Pons (tissue), 1 donor: ENCODE results near the gene TARDBP.
A peak's percentile ranks its signal among the peaks of the same experiment; 100 is the strongest.
"Not testable (repeated sequence)": the region's sequence is repeated elsewhere in the genome, so short reads cannot be mapped to it uniquely, and the experiment has no call there.

Experiments used
- DNase-seq: peaks from one replicate; pipeline ENCODE4 v3.0.0-alpha.2; 2016; ENCODE audit warnings: low spot score

TARDBP gene

DNA sequence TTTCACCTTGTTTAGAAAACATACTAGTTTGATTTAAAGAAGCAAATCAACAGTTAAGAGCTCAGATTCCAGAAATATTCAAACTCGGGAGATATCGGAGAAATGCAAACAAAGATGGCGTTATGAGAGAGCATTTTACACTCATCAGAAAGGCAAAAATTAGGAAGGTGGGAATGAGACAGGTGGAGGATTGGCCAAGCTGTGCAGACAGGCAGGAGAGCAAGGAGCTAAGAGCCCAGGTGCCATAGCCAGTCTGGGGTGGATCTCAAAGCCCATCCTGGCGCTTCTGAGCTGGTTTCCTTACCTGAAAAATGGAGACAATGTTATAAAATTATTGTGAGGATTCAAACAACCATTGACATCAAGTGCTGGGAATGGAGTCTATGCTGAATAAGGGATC is 19.6 kb upstream of the TARDBP start:
- DNase-seq = no peak

DNA sequence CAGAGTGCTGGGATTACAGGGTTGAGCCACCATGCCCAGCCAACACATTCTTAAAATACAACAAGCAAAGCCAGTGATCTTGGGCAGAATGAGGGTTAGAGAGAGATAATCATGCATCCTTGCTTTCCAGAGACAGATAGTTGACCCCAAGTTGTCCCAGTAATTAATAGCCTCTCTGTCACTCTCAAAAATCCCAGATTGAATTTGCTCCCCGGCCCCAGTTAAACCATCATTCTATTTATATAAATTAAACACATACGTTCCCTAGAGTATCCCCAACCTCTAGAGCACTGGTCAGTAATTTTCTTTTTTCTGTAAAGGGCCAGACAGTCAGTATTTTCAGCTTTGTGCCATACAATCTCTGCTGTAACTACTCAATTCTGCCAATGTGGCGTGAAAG is 16.4 kb upstream of the TARDBP start:
- no peak for DNase-seq

DNA sequence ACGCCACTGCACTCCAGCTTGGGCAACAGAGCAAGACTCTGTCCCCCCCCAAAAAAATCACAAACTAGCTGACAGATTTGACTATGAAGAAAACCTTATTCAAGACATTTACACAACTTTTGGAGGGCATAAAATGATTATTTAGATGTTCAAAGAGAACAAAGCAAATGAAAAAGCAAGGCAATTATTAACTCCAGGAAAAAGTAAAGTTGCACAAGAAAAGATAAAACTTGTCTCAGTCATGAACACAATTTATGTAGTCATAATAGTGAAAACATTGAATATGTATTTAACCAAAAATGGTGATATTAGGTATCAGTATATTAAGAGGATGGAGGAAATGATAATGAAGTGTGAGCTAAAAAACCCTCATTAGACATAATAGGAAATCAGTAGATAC is 11.9 kb upstream of the TARDBP start:
- DNase-seq = no peak

DNA sequence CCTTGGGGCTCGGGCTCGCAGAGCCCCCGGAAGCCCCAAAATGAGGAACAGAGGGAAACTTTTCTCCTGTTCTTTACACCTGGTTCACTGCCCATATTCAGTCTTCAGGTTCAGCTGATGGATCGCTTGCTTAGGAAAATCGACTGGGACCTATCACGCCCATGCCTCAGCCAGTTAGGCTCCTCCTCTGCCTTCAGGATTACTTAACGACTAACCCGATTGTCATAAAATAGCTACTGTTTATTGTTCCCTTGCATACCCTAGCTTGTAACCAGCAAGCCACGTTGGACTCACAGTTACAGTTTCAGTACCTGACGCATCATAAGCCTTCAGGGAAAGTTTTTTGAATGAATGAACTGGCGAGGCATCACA is 692 bp downstream of the TARDBP start:
- peak; percentile 5 for DNase-seq

DNA sequence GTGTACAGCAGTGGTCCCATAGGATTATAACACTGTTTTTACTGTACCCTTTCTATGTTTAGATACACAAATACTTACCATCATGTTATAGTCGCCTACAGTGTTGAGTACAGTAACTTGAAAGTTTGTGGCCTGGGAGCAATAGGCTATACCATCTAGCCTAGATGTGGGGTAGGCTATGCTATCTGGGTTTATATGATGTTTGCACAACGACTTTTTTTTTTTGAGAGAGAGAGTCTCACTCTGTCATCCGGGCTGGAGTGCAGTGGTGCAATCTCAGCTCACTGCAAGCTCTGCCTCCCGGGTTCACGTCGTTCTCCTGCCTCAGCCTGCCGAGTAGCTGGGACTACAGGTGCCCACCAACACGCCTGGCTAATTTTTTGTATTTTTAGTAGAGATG is 6.9 kb downstream of the TARDBP start:
- DNase-seq = not testable (repeated sequence)

DNA sequence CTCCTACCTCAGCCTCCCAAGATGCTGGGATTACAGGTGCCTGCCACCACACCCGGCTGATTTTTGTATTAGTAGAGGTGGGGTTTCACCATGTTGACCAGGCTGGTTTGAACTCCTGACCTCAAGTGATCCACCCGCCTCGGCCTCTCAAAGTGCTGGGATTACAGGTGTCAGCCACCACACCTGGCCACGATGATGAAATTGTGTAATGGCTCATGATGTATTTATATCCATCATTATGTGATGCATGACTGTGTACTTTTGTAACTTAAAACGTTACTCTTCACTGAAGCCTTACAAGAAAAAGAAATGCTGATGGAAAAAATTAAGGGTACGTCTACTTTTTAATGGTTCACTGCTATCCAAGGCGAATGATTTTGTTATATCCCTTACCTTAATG is 7.5 kb downstream of the TARDBP start:
- DNase-seq = no peak

DNA sequence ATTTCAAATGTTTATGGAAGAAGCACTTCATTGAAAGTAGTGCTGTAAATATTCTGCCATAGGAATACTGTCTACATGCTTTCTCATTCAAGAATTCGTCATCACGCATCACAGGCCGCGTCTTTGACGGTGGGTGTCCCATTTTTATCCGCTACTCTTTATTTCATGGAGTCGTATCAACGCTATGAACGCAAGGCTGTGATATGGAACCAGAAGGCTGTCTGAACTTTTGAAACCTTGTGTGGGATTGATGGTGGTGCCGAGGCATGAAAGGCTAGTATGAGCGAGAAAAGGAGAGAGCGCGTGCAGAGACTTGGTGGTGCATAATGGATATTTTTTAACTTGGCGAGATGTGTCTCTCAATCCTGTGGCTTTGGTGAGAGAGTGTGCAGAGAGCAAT is 10.7 kb downstream of the TARDBP start:
- no peak for DNase-seq

DNA sequence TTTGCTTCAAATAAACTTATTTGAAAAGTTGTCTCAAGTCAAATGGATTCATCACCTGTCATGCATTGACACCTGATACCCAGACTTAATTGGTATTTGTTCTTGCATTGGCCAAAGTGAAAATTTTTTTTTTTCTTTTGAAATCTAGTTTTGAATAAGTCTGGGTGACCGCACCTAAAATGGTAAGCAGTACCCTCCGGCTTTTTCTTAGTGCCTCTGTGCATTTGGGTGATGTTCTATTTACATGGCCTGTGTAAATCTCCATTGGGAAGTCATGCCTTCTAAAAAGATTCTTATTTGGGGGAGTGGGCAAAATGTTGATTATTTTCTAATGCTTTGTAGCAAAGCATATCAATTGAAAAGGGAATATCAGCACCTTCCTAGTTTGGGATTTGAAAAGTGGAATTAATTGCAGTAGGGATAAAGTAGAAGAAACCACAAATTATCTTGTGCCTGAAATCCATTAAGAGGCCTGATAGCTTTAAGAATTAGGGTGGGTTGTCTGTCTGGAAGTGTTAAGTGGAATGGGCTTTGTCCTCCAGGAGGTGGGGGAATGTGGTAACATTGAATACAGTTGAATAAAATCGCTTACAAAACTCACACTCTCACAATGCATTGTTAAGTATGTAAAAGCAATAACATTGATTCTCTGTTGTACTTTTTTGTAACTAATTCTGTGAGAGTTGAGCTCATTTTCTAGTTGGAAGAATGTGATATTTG is 11.9 kb downstream of the TARDBP start:
- DNase-seq = no peak

DNA sequence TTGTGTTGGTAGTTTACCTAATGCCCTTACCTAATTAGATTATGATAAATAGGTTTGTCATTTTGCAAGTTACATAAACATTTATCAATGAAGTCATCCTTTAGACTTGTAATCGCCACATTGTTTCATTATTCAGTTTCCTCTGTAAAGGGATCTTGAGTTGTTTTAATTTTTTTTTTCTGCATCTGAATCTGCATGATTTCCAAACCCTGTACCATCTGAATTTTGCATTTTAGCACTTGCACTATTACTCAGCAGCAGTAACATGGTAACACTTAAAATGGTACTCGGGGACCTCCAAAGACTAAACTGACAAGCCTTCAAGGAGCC is 12.4 kb downstream of the TARDBP start:
- no peak for DNase-seq

DNA sequence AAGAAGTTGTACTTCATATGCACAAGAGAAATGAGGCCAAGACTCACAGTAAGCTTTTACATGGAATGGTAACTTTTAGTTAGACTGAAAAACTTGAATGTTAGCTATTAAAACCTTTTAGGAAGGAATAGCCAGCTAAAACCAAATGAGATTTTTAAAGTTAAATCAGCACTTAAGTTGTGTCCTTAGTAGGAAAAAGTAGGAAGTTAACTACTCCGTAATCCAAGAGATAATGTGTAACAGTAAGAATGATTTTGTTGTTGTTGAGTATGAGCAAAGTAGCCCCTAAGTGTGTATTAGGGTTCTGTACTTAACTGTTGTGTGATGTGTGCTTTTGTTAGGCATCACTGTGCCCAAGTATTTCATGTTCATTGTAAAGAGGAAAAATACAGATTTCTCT is 13.2 kb downstream of the TARDBP start:
- no peak for DNase-seq

DNA sequence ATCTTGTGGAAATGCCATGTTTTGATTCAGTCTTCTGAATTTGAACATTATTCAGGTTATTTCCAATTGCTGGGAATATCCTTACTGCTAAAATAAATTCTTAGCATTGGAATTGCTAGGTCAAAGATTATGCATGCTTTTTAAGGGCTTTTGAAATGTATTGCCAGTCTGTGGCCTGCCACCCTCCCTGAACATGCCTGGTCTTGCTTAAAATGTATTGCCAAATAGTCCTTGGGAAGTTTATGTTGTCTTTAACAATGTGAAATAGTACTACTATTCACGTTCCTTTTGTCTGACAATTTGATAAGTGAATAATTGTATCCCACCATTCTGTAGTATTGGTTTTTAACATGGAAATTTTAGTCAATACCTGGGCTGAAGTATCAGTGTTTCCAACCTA is 13.6 kb downstream of the TARDBP start:
- DNase-seq = no peak

DNA sequence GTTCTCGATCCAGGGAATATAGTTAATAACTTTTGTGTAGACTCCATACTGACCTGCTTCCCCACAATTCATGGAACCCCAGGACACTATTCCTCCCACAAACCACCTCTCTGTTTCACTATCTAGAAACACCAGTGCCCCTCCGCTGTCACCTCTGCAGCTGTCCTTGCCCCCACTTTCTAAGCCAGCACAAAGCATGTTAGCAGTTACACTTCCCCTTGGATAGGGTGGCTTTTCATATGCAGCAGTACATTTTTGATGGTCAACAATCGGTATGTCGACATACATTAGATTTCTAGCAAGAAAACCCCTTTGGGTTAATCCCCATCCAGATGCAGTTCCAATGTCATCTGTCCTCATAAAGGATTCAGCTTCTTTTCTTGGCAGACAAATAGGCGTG is 14.4 kb downstream of the TARDBP start:
- no peak for DNase-seq

DNA sequence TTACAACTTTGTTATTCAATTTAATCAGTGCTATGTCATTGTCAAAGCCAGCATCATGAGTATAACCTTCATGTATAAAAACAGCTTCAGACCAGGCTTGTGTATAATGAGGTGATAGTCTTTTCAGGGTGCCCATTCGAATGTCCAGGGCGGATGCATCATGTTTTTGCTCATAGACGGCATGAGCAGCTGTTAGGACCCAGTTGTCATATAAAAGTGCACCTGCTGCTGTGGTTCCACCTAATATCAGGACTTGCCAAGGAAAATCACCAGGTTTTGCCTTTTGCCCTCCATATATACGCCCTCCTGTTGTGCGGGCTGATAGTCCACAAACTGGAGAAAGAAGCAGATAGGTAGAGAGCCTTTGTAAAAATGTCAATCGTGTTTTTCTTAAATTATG is 14.9 kb downstream of the TARDBP start:
- DNase-seq = no peak

DNA sequence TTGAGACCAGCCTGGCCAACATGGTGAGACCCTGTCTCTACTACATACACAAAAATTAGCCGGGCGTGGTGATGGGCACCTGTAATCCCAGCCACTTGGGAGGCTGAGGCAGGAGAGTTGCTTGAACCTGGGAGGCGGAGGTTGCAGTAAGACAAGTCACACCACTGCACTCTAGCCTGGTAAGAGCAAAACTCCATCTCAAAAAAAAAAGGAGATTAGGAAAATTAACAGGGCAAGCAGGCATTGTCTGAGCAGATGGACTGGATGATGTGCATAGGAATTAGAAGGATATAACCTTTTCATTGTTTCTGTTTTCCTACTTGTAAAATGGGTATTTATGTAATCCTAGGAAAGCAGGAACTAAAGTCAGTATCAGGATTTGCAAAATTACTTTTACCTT is 15.6 kb downstream of the TARDBP start:
- no peak for DNase-seq

DNA sequence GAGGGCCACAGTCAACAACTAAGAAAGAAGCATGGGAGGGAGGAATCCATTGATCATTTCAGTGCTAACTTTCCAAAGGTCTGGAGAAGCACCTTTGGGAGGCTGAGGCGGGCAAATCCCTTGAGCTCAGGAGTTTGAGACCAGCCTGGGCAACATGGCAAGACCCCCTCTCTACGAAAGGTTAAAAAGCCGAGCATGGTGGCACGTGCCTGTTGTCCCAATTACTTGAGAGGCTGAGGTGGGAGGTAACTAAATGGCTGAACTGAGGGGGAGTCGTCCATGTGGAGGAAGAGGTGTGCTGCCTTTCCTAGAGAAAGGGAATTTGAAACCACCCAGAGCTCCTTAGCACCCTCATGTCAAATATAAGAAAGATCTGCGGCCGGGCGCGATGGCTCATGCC is 18.4 kb downstream of the TARDBP start:
- no peak for DNase-seq

DNA sequence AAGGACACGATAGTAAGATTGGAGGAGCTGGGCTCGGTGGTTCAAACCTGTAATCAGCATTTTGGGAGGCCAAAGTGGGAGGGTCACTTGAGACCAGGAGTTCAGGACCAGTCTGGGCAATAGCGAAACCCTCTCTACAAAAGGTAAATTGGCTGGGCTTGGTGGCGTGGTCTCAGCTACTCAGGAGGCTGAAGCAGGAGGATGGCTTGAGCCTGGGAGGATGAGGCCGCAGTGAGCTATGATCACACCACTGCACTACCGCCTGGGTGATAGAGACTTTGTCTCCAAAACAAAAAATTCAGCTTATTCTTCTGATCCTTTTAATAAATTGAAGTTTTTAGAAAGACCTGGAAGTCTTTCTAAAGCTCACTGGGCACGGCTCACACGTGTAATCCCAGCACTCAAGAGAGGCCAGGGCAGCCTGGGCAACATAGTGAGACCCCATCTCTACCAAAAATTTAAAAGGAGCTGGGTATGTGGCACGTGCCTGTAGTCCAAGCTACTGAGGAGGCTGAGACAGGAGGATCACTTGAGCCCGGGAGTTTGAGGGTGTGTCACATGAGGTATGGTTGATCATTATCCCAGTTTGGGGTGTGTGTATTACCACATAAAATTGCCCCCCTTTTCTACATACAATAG is 19.3 kb downstream of the TARDBP start:
- no peak for DNase-seq

DNA sequence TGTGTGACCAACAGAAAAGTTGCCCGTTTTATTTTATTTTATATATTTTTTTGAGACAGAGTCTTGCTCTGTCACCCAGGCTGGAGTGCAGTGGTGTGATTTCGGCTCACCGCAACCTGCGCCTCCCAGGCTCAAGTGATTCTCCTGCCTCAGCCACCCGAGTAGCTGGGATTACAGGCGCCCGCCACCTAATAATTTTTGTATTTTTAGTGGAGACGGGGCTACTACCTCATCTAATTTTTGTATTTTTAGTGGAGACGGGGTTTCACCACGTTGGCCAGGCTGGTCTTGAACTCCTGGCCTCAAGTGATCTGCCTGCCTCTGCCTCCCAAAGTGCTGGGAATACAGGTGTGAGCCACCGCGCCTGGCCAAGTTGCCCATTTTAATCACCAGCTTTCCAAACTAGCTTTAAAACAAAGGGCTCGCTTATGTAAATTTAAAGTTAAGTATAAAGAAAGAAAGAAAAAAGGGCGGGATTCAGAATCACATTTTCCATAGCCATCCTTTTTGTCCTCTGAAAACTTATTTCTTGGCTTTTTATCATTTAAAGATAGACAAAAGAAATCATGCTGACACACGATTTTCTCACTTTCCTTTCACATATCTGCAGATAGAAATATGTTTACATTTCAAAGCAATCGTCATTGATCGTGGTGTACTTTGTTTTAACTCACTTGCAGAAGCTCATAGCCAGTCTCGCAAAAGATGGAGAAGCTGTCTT is 24.7 kb downstream of the TARDBP start:
- not testable (repeated sequence) for DNase-seq

DNA sequence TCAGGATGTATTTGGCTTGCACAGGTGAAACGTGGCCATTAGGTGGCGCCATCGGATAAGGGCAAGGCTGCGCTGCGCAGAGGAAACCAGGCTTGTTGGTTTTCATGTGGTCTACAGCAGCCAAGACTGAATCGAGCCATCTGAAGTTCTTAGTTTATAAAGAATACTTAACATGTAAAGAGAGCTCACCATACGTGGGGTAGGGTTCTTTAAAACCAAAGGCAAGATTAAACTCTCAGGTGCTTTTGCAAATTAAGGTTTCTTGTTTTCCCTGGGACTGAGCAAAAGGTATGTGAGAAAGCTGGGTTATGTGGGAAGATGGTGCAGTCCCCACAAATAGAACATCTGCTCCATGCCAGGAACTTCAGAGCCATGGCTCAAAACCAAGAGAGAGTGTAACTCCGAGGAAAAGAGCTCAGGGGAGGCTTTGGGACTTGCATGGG is 25.3 kb downstream of the TARDBP start:
- peak; percentile 89 for DNase-seq

DNA sequence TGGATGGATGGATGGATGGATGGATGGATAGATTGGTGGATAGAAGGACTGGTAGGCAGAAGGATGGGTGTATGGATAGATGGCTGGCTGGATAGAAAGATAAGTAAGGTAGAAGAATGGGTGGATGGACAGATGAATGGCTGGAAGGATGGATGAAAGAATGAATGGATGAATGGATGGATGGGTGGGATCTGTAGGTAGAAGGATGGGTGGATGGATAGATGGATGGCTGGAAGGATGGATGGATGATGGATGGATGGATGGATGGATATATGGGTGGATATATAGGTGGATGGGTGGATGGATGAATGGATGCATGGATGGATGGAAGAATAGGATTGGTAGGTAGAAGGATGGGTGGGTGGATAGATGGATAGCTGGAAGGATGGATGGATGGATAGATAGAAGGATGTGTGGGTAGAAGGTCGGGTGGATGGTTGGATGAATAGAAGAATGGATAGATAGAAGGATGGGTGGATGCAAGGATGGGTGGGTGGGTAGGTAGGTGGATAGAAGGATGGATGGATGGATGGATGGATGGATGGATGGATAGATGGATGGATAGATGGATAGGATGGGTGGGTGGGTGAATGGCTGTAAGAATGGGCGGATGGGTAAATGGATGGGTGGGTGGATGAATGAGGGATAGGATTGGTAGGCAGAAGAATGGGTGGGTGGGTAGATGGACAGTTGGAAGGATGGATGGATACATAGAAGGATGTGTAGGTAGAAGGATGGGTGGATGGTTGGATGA is 27.1 kb downstream of the TARDBP start:
- no peak for DNase-seq

DNA sequence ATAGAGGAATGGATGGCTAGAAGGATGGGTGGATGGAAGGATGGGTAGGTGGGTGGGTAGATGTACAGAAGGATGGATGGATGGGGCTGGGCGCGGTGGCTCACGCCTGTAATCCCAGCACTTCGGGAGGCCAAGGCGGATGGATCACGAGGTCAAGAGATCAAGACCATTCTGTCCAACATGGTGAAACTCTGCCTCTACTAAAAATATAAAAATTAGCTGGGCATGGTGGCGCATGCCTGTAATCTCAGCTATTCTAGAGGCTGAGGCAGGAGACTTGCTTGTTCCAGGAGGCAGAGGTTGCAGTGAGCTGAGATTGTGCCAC is 27.6 kb downstream of the TARDBP start:
- not testable (repeated sequence) for DNase-seq

DNA sequence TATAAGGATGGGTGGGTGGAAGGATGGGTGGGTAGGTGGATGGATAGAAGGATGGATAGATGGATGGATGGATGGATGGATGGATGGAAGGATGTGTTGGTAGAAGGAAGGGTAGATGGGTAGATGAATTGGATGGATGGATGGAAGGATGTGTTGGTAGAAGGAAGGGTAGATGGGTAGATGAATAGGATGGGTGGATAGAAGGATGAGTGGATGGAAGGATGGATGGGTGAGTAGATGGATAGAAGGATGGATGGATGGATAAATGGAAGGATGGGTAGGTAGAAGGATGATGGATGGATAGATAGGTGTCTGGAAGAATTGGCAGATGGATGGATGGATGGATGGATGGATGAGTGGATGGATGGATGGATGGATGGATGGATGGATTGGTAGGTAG is 28.6 kb downstream of the TARDBP start:
- no peak for DNase-seq

DNA sequence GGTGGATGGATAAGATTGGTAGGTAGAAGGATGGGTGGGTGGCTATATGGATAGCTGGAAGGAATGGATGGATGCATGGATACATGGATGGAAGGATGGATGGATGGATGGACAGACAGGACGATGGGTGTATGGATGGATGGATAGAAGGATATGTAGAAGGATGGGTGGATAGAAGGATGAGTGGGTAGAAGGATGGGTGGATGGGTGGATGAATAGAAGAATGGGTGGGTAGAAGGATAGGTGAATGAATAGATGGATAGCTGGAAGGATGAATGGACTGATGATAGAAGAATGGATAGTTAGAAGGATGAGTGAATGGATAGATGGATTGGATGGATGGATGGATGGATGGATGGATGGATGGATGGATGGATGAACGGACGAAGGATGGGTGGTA is 29.6 kb downstream of the TARDBP start:
- no peak for DNase-seq
